OCI-LY3 (cell line): ENCODE data around the gene DLGAP4.

Experiments used
- CTCF ChIP-seq: fragments of 200-600, 300-600 bp; sonication (generic); IDR thresholded peaks from 2 replicates; pipeline ENCODE4 v1.5.1; 2014; ENCODE audit warnings: antibody characterized with exemption, low read length, low read depth
- EZH2phosphoT487 ChIP-seq: fragments of 200-600 bp; shearing (Covaris generic); IDR thresholded peaks from 2 replicates; pipeline ENCODE4 v1.6.1; 2018; ENCODE audit warnings: antibody characterized with exemption, mixed run types, low read depth

- no peak for TF ChIP-seq CTCF
- no peak for TF ChIP-seq EZH2phosphoT487
Observed at GRCh38 chr20:36374995-36375394, 68.9 kb downstream of the DLGAP4 start.
